ENCODE data around the gene BLACAT1. TPM values are rescaled to one million over a fixed set of nuclear protein-coding genes. Genes with fewer than 3 reads are reported as not detected.
A peak's percentile ranks its signal among the peaks of the same experiment; 100 is the strongest.

The BLACAT1 gene
- total and polyA plus RNA-seq, 9 of the 15 experiments (the other 6 are each of a cell fraction or from before 2014, with no cell fraction given) = 0.10 to 5.9 (median 0.73) TPM

GRCh38 chr1:205488074-205488723, 32.4 kb upstream of the BLACAT1 start (continued):
- no peak for TF ChIP-seq ZBED1 (IDR thresholded peaks at IDR 0.05)
- TF ChIP-seq RB1 (IDR thresholded peaks at IDR 0.05; ENCODE audit: low read depth) = peak; percentile 62; the same call in 1 of the 2 replicates
- TF ChIP-seq ASH1L (IDR thresholded peaks at IDR 0.05; ENCODE audit: borderline replicate concordance, low read depth, partially characterized antibody) = no peak
- TF ChIP-seq MLLT1 (IDR thresholded peaks at IDR 0.05) = no peak
- no peak for TF ChIP-seq MEF2D (tag; conservative IDR thresholded peaks at IDR 0.05; ENCODE audit: low read depth)
- TF ChIP-seq ZNF174 (CRISPR knock-in tag; IDR thresholded peaks at IDR 0.05) = no peak
- no peak for TF ChIP-seq RNF219 (CRISPR knock-in tag; IDR thresholded peaks at IDR 0.05)
- TF ChIP-seq ZBTB12 (CRISPR knock-in tag; IDR thresholded peaks at IDR 0.05) = no peak
- peak; percentile 56; the same call in 1 of the 2 replicates for TF ChIP-seq DEAF1 (CRISPR knock-in tag; IDR thresholded peaks at IDR 0.05)
- no peak for TF ChIP-seq THAP12 (CRISPR knock-in tag; IDR thresholded peaks at IDR 0.05)
- TF ChIP-seq HOXB6 (CRISPR knock-in tag; IDR thresholded peaks at IDR 0.05; ENCODE audit: borderline replicate concordance) = no peak
- no peak for TF ChIP-seq KLF13 (tag; IDR thresholded peaks at IDR 0.05; ENCODE audit: borderline replicate concordance, low read depth)
- TF ChIP-seq ZBTB2 (IDR thresholded peaks at IDR 0.05) = no peak
